ENCODE results near the gene EXOC3L4.
"Not testable (repeated sequence)": the region's sequence is repeated elsewhere in the genome, so short reads cannot be mapped to it uniquely, and the experiment has no call there.

The EXOC3L4 gene

DNA sequence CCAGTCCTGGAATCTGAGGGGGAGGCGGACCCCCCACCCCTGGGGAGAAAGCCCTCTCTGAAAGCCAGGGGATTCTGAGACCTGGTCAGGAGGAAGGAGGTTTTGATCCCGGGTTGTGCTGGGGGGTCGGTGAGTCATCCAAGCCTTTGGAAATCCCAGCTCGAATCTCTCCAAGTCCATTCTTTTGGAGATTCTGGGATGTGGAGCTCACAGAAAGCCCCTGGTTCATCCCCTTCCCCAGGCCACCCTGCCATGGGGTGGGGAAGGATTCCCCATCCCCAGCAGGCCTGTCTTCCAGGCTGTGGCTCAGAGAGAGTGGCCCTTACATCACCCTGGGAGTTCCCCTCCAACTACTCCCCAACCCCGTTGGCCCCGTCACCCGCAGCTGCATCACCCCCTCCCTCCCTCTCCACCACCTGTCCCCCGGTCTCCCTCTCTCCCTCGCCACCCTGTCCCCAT is 14.3 kb downstream of the EXOC3L4 start:
- no peak for DNase-seq

DNA sequence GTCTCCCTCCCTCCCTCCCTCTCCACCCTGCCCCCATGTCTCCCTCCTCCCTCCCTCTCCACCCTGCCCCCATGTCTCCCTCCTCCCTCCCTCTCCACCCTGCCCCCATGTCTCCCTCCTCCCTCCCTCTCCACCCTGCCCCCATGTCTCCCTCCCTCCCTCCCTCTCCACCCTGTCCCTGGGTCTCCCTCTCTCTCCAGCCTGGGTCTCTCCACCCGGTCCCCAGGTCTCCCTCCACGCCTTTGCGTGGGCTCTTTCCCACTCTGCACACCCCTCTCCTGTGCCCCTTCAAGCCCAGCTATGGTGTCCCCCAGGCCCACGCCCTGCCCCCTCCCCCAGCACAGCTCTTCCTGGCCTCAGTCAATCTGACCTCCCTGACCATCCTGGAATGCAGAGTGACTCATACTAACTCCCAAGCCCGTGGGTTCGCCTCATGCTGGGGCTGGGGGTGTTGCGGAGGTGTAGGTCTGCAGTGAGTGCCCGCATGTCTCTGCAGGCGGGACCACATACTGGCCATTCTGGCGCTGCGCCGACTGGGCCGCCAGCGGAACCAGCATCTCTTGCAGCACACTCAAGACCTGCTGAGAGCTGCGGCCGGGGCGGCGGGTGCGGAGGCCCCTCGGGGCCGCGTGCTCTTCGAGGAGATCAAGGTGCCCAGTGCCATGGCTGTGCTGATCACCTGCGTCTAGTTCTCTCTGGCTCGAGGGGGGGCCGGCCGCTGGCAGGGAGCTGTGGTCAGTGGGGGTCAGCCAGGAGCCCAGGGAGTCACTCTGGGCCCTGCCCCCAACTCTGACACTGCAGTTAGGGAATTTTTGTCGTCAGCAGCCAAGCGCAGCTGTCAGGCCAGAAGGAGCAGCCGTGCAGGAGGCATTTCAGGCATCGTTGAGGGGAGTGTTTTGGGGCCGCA is 15.3 kb downstream of the EXOC3L4 start:
- DNase-seq = no peak

DNA sequence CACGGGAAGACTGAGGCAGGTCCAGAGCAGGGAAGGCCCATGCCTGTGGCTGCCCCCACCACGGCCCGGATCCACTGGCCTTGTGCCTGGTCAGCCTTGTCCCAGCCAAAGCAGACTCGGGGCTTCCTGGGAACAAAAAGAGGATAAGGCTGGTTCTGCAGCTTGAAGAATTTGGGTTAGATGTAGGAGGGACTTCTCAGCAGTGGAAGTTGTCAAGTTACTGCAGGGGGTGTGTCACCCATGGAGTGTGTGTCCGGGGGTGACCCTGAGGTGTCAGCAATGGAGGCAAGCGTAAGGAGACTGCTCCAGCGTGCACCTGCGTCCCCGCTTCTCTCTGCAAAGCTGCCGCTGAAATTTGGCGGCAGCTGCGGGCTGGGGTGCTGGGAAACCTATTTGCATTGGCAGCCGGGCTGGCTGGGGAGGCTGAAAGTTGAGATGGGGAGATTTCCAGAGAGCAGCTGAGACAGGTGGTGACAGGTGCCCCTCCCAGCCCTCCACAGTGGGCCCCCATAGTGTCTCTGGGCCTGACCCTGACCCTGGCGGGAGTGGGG is 16.2 kb downstream of the EXOC3L4 start:
- DNase-seq = no peak

DNA sequence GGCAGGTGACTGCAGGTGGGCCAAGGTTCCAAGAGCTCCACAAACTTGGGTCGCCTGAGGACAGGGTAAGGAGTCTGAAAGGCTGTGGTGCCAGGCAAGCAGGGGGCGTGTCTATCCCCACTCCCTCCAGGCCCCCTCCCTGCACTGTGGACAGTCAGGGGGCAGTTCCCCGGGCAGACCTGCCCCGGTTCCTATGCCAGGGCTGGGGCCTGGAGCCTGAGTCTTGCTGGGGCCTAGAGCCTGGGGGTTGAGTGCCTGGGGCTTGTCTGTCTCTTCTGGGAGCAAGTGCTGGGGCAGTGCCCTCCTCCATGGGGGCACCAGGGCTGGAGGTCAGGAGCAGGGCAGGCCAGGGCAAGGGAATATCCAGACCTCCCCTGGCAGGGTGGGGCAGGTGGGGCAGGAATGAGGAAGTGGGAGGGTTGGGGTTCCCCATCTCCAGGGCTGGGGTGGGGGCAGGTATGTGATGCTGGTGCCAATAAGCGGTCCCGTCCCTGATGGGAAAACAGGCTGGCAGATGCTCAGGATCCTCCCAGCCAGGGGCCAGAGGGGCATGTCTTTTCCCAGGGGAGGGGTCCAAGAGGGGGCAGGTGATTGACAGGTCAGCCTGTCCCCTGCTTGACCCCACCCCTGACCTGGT is 16.8 kb downstream of the EXOC3L4 start:
- no peak for DNase-seq

DNA sequence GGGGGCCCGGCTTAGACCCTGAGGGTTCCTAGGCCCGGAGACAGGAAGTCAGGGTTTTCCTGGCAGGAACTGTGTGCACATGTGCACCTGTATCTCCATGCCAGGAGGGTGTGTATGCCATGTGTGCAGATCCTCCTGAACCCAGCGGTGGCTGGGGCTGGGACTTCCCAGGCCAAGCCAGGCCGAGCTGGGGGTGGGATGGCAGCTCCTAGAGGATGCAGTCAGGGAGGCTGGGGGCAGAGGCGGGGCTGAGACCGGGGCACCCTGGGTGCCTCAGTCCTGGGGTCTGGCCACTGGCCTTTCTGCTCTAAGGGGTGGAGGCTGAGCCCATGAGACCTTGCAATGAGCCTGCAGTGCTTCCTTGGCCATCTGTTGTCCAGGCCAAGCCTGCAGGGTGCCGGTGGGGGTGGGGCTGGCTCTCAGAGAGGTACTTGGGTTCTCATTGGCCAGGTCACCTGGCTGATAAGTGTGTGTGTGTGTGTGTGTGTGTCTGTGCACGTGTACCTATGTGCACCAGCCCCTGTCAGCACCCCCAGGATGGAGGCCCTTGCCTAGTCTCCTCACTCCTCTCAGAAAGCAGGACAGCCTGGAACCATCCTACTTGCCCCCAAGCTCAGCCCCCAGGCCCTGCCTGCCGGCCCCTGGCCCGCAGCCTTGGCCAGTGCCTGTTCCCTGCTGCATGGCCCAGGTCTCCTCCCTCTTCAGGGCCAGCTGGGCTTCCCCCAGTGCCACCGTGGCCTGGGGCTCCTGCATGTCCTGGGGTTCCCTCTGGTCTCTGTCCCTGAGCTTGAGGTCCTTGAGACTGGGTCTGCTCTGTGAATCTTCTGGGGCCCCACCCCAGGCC is 18.1 kb downstream of the EXOC3L4 start:
- peak; percentile 46 for DNase-seq

DNA sequence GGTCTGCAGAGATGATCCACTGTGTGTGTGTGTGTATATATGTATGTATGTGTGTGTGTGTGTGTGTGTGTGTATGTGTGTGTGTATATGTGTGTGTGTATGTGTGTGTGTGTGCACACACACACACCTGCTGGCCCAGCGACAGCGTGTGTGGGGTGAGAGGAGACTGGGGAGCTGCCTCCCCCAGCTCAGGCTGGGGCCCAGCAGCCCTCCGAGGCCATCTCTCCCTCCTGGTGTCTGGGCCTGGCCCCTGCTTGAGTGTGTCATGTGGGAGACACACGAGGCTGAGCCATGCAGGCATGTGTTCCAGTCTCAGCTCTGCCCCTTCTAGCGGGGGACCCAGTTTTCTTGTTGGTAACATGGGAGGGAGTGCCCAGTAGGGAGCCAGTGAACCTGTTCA is 18.8 kb downstream of the EXOC3L4 start:
- no peak for DNase-seq

DNA sequence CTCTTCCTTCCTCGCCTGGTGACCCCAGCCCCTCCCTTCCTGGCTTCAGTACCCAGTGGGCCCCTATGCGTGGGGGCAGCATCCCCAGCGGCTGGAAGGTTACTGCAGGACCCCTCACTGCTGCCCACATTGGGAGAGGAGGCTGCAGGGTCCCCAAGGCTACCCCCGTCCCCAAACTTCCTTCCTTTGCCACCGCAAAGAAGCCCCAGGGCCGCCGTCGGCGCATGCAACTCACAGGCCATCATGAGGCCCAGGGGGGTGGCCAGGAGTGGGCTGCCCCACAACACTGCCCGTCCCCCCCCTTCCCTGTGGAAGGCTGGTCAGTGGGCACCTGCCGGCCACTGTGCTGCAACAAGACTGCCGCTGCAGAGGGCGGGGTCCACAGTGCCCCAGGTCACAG is 19.2 kb downstream of the EXOC3L4 start:
- DNase-seq = no peak

DNA sequence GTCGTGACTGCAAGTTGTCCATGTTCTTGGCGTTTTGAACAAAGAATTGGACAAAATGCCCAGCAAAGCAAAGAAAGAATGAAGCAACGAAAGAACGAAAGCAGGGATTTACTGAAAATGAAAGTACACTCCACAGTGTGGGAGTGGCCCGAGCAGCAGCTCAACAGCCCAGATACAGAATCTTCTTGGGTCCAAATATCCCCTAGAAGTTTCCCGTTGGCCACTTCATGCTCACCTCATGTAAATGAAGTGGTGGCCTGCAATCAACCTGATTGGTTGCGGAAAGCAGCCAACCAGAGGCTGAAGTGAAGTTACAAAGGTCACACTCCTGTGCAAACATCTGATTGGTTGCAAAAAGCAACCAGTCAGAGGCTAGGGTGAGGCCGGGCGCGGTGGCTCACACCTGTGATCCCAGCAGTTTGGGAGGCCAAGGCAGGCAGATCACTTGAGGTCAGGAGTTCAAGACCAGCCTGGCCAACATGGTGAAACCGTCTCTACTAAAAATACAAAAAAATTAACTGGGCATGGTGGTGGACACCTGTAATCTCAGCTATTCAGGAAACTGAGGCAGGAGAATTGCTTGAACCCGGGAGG is 20.7 kb downstream of the EXOC3L4 start:
- not testable (repeated sequence) for DNase-seq

DNA sequence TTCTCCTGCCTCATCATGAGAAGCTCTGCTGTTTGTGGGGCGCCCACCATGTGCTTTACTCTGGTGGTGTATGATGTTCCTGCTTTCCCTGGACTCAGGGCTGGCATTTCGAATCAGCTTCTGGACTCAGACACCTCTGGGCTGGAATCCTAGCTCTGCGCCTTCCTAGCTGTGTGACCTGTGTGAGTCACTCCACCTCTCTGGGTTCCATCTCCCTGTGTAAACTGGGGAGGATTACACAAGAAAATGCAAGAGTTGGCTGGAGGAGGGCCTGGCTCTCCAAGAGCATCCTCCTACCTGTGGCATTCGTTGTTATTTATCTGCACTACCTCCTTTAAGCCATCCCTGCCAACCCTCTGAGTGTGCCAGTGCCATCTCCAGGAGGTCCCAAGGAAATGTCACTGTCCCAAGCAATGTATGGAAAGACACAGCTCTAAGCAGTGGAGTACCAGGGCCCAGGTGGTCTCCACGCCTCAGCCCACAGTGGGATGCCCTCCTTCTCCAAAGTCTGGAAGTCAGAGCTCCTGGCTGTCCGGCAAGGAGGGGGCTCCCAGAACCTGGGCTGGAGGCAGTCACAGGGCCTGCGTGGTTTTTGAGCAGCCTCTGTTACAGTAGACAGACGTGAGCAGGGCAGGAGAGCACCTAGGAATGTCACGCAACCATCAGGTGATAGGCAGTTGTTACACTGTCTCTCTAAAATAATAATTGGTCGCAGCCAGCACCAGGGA is 21.5 kb downstream of the EXOC3L4 start:
- no peak for DNase-seq

DNA sequence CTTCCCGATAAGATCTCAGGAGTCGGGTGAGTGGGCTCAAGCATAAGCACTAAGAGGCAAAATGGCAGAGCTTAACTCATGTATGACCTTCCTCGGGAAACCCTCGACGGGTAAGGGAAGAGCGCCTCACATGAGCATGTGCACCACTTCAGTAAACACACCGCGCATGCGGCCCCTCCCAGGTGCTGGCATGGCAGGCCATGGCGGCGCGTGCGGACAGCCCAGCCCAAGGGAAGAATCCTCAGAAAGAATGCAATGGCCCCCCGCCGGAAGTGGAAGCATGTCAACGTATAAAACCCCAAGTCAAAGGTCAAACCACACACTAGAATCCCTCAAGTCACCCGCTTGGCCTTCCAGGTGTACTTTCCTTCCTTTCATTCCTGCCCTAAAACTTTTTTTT is 22.1 kb downstream of the EXOC3L4 start:
- DNase-seq = no peak

DNA sequence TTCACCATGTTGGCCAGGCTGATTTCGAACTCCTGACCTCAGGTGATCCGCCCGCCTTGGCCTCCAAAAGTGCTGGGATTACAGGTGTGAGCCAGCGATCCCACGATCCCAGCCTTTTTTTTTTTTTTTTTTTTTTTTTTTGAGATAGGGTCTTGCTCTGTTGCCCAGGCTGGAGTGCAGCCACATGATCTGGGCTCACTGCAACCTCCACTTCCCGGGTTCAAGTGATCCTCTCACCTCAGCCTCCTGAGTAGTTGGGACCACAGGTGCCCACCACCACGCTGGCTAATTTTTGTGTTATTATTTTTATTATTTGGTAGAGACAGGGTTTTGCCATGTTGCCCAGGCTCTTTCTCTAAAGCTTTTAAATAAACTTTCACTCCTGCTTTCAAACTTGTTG is 23.0 kb downstream of the EXOC3L4 start:
- DNase-seq = not testable (repeated sequence)

DNA sequence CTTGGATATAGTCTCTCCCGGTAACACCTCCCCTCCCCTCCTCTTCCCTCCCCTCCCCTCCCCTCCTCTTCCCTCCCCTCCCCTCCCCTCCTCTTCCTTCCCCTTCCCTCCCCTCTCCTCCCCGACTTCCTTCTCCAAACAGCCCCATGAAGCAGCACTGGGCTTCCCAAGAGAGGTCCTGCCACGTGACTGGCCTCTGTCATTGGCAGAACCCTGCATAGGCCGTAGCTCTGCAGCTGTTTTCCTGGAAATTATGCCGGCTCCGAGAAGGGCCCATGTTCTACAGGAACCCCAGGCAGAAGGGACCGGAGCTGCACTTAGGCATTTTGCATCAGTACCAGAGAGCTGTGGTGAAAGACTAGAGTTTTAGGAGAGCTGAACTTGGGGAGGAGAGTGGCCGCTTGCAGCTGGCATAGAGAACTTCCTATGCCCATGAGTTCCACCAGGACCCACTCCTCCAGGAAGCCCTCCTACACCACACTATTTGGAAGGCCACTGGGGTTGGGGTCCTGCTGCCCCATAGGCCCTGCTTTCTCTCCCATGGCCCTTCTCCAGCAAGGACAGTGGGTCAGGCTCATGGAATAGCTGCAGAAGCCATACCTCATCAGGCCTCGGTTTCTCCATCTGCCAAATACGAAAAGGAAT is 23.6 kb downstream of the EXOC3L4 start:
- peak; percentile 62 for DNase-seq

DNA sequence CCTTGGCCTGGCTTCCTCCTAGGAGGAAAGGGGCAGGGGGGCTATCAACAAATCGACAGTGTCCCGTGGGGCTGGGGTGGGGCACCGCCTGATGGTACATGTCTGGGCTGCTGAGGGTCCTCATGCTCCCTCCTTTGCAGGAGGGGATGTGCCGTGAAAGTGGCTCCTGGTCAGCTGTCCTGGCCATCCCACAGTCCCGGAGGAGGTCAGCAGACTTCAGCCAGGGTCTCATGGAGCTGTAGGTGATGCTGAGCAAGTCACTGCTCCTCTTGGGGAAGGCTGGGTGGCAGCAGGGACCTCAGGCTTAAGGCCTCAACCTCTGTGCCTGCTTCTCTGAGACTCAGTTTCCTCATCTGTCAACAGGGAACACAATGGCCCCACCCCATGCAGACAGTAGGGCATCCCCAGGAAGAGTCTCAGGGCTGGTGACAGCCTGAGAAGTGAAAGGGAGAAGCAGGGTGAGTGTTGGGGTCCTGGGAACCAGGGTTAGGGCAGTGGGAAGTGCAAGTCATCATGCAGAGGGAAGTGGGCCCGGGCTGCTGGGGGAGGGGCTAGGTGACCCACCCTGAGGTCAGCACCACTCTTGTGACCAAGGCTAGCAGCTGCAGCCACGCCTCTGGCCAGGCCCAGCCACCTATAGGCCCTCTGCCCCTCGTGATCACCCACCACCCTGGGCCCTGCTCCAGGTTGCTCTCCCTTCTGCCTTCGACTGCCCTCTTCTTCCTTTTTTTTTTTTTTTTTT is 24.3 kb downstream of the EXOC3L4 start:
- DNase-seq = peak; percentile 79

DNA sequence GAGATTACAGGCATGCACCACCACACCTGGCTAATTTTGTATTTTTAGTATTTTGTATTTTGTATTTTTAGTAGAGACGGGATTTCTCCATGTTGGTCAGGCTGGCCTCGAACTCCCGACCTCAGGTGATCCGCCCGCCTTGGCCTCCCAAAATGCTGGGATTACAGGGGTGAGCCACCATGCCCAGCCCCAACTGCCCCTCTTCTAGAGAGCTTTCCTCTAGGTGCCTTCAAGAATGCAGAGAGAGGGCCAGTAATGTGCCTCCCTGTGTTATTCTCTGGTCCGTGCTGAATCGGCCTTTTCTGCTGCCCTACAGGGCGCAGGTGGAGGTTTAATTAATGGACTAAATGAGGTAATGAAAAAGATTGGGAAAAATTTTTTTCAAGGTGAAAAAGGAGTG is 25.0 kb downstream of the EXOC3L4 start:
- DNase-seq = not testable (repeated sequence)

DNA sequence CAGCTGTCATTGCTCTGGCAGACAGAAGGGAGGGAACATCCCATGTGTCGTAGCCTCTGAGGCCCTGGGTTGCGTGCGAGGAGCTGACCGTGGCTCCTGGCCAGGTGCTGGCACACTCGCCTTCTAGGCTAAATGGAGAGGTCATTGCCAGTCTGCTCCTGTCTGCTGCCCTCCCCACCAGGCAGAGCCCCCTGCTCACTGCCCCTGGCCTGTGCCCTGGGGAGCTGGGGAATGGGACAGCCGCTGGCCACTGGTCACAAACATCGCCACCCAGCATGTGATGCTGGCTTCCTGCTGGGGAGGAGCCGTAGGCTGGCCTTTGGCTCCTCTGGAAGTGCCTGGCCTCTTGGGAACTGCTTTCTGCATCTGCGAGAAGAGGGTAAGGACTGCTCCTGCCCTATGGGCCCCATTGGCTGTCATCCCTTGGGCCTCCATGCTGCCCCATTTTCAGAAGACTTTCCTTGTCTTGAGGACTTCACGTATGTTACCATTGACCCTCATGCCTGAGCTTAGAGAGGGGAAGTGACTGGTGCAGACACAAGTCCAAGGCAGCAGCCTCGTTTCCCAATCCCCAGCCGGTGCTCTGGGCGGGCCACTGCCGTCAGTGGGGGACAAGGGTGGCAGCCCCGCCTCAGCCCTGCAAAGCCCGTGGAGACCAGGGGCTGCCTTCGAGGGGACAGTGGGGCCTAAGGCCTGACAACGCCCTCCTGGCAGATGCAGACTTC is 26.8 kb downstream of the EXOC3L4 start:
- DNase-seq = no peak

DNA sequence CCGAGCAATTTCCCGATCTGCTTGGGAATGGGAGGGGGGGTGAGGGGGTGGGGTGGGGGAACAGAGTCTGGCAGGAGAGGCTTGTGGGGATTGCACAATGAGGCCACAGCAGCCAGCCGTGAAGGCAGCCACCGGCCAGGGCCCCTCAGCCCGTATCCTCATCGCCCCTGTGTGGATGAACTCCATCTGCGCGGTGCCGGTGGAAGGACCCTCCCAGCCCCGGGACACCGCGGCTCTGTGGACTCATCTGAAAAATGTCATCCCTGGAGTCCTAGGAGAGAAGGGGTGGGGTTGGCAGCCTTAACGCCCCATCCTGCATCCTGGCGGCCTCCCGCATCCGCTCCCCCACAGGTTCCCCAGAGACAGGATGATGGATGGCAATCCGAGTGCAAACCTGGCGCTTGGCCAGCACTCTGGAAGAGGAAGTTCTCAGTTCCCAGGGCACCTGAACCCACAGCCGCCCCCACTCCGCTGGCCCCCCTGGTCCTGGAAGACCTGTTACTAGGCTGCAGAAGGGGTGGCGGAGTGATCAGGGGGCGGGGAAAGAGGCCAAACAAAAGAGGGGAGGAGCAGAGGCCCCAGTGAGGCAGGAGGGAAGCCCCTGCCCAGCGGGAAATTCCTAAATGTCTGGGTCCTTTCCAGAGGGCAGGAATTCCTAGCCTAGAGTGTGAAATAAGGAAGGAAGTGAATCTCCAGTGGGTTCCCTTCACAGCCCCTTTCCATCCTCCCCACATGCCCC is 27.5 kb downstream of the EXOC3L4 start:
- peak; percentile 95 for DNase-seq

DNA sequence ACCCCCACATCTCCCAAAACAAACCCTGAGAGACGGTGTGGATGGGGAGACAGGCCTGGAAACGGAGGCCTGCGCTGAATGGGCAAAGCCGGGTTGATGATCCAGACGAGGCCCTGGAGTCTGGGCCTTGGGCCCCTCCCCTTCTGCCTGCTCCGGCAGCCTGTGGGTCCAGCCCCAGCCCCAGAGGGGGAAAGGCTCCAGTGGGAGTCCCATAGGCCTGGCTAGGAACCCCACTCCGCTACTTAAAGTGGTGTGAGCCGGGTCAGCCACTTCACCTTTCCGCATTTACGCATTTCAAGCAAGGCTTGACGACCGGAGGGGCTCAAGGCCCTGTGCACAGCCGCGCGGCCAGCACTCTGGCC is 28.0 kb downstream of the EXOC3L4 start:
- no peak for DNase-seq

DNA sequence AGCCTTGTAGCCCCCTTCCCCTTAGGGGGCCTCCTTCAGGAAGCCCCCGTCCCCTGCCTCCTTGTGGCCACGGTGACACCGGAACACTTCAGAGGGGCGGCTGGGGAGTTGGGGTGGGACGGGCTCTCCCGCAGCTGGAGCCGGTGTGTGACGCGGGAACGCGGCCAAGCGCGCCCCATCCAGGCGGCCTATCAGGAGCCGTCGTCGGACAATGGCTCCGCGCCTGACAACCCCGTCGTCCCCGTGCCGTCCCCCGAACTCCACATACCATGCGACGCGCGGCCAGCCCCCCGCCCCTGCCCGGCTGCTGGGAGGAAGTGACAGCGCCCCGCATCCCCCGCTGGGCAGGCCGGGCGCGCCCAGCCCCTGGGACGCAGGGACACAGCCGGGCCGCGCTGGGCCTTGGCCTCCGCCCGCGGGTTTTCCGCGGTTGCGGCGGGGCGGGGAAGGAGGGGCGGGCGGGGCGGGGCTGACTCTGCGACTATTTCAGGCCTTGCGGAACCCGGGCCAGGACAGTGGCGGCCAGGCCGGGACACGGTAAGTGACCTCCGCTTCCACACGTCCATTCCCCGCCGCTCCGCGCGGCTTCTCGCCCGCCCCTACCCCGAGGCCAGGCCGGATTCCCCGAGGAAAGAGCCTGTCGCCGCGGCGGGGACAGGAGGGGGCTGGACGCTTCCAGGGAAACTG is 28.6 kb downstream of the EXOC3L4 start, which contains the start of gene TNFAIP2:
Gene TNFAIP2, plus strand, starts transcription at position 515 of the 687 bp plus-strand sequence. CDS start 2,997 bp downstream, outside the sequence.
- DNase-seq = peak; percentile 64
